HG03439 (cell line): ENCODE results near the gene SCGB2B2.
"Not testable (repeated sequence)": the region's sequence is repeated elsewhere in the genome, so short reads cannot be mapped to it uniquely, and the experiment has no call there.

Experiments used
- ATAC-seq: cut with Tn5 transposase; IDR thresholded peaks from one replicate; pipeline ENCODE4 v1.9.1; 2021; ENCODE audit warnings: mild to moderate bottlenecking, moderate library complexity; ENCODE audit not compliant: unreplicated experiment

The SCGB2B2 gene

DNA sequence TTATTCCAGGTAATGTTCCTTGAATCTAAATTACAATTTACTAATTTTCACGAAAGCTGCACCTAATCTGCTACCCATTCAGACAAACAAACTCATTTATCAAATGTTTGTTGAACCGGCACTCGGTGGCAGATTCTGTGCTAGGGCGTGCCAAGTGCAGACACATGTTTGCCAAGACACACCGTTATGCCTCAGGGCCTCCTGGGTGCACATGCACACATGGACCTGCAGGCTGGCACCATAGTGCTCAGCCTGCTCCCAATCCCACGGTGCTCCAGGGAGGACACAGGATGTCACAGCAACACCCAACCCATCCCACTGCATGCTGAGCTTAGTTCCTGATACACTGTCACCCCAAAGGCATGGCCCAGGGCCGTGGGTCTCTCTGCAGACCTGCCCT lies 7.7 kb downstream of the SCGB2B2 start:
- ATAC-seq: no peak

DNA sequence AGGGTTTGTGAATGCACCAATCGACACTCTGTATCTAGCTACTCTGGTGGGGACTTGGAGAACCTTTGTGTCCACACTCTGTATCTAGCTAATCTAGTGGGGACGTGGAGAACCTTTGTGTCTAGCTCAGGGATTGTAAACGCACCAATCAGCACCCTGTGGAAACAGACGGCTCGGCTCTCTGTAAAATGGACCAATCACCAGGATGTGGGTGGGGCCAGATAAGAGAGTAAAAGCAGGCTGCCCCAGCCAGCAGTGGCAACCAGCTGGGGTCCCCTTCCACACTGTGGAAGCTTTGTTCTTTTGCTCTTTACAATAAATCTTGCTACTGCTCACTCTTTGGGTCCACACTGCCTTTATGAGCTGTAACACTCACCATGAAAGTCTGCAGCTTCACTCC lies 8.3 kb downstream of the SCGB2B2 start:
- not testable (repeated sequence) for ATAC-seq

- not testable (repeated sequence) for ATAC-seq
Observed at GRCh38 chr19:34668077-34668689, 8.8 kb downstream of the SCGB2B2 start.

DNA sequence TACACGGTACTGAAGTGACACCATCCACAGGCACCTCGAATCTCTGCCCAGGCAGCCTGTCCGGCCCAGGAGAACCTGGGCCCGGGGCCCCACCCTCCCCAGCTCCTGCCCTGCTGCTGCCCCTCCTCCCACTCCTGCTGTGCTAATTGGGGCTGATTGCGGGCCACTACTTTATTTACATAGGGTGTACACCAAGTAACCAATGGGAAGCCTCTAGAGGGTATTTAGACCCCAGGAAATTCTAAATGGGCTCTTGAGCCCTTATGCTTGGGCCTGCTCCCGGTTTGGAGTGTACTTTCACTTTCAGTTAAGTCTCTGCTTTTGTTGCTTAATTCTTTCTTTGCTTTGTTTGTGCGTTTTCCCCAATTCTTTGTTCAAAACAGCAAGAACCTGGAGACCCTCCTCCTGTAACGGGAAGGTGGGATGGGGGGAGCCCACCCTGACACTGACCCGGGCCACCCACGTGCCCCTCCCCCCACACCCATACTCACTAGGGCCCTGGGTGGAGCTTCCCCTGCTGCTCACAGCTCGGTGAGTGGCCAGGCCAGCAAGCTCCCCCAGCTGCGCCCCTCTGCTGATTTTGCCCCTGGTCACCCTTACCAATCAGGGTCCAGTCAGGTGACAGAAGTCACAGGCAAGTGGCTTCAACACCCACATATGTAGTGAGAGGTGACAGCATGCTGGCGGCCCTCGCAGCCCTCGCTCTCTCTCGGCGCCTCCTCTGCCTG lies 9.4 kb downstream of the SCGB2B2 start:
- ATAC-seq: no peak

DNA sequence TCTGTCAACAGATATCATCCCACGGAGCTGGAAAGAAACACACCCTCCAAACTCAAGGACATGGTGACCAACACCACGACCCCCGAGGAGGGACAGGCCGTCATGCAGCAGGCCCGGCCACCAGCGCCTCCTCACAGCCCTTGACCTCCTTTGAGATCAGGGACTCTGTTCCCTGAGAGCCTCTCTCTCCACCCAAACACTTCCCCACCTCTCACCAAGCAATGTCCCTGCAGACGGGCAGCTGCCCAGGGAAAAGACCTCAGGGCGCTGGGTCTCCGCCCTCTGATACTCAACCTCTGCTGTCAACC lies 10.0 kb downstream of the SCGB2B2 start:
- no peak for ATAC-seq

GRCh38 chr19:34666200-34666957 lies 10.6 kb downstream of the SCGB2B2 start:
- ATAC-seq: no peak

GRCh38 chr19:34665275-34665674 lies 11.7 kb downstream of the SCGB2B2 start:
- ATAC-seq: not testable (repeated sequence)

DNA sequence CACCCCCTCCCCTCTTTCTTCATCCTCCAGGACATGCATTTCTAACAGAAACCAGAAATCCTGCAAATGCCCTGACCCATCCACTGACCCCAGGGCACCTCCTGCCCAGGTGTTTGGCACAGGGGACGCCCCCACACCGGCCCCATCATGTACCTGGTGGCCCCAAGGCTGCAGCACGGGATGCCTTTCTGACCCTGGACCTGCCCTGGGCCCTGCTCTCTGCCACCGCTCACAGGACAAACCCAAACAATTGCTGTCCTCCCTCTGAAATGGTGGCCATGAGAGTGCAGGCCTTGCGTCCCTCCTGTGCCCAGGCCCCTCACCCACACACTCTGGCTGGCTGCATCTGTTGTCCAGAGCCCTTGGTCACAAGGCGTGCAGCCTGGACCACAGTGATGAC lies 12.1 kb downstream of the SCGB2B2 start:
- no peak for ATAC-seq

GRCh38 chr19:34664168-34664567 lies 12.8 kb downstream of the SCGB2B2 start:
- ATAC-seq: no peak

- no peak for ATAC-seq
Observed at GRCh38 chr19:34662919-34663318, 14.0 kb downstream of the SCGB2B2 start.

GRCh38 chr19:34661357-34661756 lies 15.6 kb downstream of the SCGB2B2 start:
- ATAC-seq: no peak

DNA sequence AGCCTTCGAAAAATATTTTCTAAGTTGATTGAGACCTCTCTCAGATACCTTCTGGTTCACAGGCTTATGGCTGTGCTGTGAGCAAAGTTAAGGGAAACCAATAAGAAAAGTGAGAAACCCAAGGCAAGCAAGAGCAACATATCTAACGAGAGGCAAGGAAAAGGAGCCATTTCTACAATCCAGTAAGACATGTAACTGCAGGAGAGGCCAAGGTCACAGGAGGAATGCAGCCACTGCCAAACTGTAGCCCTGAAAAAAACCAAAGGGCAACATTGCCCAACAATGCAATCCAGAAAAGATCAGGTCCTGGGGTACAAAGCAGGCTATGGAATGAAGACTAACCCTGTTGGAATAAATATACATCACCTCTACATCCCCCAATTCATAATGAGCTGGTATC lies 21.3 kb downstream of the SCGB2B2 start:
- no peak for ATAC-seq

DNA sequence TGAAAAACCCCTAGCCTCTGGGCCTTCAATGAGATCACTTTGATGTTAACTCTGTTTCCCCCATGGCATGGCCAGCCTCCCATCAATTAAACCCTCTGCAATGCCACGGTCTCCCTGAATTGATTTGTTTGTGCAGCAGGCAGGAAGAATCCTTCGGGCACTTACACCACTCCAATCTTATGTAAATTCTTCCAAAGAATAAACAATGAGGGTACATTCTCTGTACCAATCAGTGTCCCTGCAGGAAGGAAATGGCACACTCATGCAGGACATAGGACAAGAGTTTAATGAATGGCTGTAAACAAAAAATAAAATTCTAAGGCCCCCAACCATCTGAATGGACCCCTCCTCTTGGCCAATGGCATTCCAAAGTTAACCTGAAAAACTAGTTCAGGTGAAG lies 22.2 kb downstream of the SCGB2B2 start:
- ATAC-seq: no peak

GRCh38 chr19:34651747-34652146 lies 25.2 kb downstream of the SCGB2B2 start:
- ATAC-seq: no peak

- no peak for ATAC-seq
Observed at GRCh38 chr19:34649886-34650543, 26.9 kb downstream of the SCGB2B2 start.

DNA sequence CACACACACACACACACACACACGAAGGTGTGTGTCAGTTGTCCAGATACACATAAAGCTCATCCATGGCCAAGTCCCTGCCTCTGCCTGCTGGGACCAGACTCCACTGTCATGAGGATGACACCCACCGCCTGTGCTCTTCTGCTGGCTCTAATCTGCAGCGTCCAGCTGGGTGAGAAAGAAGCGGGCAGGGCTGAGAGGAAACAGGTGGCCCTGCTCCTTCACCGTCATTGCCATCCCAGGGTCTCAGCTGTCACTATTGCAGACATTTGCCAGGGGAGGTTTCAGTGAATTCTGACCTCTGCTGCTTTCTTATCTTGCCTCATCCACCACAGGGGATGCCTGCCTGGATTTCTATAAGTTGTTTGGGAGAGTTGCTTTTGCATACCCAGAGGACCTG lies 31.4 kb downstream of the SCGB2B2 start:
- no peak for ATAC-seq

- ATAC-seq: no peak
Observed at GRCh38 chr19:34644991-34645461, 31.9 kb downstream of the SCGB2B2 start.

- no peak for ATAC-seq
Observed at GRCh38 chr19:34642241-34642640, 34.7 kb downstream of the SCGB2B2 start.

DNA sequence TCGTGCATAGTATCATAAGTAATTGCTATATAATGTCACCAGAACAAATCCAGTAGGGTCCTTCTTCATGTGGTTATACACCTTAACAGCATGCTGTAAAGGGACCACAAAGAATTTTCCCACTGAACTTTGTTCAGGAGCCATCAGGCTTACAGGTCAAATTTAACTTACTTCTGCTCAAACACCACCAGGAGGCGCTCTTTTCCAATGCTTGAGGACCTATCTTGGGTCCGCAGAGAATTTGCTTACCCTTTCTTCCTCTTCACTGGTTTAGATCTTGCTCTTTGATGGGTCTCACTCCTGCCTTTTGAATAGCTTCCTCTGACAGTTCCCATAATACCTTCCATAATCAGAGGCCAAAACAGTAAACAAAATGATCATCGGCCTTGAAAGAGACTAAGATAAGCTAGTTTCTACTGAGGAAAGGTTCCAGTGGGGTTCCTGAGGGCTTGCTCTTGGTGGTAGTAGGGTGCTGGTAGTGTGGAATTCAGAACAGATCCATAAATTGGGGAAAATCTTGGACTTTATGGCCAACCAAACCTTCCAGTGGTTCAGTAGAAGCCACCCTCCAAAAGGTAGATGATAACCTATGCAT lies 37.4 kb downstream of the SCGB2B2 start:
- no peak for ATAC-seq

- ATAC-seq: no peak
Observed at GRCh38 chr19:34633802-34634201, 43.2 kb downstream of the SCGB2B2 start.
